Stimulated activated CD4-positive, alpha-beta T cell treated with anti-CD3 and anti-CD28 coated beads, Interleukin-12 subunit alpha, Interleukin-12 subunit beta, amount 100 ng/mL, for 4 hours (primary cell): Measurements from ENCODE around the gene LGALS3.

Experiments used
- DNase-seq: peaks from one replicate; pipeline ENCODE4 v3.0.0-alpha.2; 2020

Gene LGALS3

DNA sequence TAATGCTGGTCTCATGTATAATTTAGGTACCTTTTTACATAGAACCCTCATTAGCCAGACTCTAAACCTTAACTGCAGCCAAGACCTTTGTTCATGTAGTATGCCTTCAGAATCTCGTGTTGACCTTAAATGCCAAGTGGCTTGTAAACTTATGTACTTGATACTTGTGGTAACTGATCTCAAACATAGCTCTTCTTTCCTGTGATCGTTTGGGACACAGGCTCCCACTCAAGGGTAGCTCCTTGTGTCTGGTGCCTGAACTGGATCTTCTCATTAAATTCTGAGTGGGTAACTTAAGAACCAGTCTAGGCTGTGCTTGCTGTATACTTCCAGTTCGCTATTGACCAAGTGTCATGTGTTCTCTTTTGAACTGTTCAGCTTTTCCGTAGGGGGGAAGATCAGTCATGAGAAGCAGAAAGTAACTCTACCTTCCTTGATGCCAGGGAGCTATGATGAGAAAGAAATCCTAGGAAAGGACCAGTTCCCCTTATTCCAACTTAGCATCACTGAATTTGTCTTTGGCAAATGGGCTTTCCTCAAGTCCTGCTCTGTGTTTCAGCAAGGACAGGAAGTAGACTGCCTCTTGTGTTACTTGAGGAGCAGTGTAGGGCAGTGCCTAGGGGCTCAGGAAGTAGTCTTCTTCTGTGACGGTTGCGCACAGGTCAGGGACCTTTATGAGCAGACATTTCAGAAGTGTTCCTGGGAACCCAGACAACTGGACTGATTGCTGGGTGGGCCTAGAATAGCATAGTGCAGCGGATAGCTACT lies 2.5 kb downstream of the LGALS3 start:
- no peak for DNase-seq

- DNase-seq, result no peak
Measured at GRCh38 chr14:55133416-55133815, 4.4 kb downstream of the LGALS3 start.

GRCh38 chr14:55136241-55136640 lies 7.2 kb downstream of the LGALS3 start:
- DNase-seq, result no peak

DNA sequence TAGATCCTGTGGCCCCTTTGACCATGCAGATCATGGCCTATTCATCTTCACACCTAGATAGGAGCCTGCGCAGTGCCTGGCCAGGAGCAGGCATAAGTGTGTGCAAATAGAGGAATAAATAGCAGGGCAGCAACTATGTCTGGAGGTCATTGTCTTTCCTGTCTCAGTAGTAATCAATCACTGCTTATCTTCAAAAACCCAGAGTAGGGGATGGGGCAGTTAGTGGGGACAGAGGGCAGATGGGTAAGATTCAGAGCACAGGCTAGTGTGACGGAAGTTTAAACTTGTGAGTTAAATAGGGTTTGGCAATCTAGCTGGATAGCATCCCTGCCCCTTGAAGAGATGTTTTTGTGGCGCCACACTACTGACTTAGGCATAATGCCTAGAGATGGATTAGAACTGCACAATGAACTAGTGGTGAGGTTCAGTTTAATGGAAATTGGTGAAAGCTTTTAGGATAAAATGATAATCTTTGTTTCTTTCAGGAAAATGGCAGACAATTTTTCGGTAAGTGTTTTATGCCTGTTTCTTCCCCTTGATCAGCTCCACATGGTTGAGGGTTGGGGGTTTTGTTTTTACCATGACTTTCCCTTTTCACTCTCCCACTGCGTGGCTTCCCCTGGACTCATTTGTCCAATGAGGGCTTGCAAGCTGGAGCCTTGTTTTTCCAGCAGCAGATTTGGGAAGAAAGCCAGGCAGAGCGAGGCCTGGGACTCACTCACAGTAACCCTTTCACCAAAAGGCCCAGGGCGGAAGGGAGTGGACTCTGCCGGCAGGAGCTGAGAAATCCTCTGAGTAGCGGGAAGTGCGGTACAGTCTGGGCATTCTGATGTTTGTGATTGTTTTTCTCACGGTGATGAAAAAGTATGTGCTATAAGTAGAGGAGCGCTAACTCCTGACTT lies 8.1 kb downstream of the LGALS3 start:
- DNase-seq, result no peak

GRCh38 chr14:55138091-55138490 lies 9.0 kb downstream of the LGALS3 start:
- DNase-seq, result no peak

DNA sequence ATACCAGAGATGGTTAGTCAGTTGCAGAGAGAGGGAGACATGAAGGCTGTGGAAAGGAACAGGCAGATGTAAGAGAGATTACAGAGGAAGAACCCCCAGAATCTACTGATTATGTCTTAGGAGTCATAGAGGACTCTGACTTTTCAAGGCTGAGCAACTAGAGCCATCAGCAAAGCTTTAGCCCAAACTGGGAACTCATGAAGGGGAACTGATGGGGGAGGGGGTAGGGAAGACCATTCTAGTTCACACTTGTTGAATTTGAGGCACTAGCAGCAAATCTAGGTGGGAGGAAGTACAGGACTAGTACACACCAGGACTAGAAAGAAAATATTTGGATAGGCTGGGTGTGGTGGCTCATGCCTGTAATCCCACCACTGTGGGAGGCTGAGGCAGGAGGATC lies 10.1 kb downstream of the LGALS3 start:
- DNase-seq, result no peak

GRCh38 chr14:55139696-55140509 lies 10.9 kb downstream of the LGALS3 start:
- no peak for DNase-seq

DNA sequence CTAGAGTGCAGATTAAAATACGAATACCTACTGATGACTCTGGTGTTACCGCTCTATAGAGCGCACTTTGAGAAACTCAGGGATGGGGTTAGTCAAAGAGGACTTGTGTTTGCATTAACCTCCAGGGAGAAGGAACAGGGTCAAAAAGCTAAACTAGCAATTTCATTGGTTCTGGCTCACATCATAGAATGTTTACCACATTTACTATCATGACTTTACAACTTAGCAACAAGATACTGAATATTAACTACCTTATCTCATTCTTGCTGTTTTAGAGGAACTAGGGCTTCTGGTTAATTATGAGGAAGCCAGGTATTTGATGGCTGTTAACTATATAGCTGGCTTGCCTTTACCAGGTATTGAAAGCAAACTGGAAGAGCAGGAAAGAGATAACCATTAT lies 12.8 kb downstream of the LGALS3 start:
- no peak for DNase-seq

DNA sequence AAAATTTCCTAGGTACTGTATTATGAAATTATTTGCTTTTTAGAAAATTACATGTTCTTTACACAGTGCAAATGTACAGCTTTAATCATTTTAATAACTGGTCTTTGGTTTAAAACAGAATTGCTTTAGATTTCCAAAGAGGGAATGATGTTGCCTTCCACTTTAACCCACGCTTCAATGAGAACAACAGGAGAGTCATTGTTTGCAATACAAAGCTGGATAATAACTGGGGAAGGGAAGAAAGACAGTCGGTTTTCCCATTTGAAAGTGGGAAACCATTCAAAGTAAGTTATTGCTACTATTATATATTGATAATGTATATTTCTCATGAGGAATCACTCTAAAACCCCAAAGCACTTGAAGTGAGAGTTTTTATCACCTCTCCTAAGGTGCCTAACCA lies 13.4 kb downstream of the LGALS3 start:
- no peak for DNase-seq

DNA sequence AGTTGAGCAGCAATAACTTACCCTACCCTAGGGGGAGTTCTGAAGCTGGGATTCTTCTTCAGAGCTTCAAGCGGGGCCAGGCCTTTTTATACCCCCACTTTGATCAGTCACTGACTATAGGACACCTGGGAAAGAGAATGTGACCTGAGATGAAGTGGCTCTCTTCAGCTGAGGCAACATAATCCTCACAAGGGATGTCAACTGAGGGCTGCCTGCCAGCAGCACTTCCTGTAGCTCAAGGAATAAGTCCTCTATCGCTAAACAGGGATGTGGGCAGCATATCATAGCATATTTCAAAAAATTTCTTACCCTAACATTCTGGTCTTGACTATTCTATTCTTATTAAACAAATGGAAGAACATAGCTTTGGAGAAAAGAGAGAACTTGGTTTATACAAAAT lies 17.4 kb downstream of the LGALS3 start:
- DNase-seq, result no peak

GRCh38 chr14:55151601-55152000 lies 22.5 kb downstream of the LGALS3 start:
- DNase-seq, result no peak

GRCh38 chr14:55152052-55152753 lies 23.2 kb downstream of the LGALS3 start:
- DNase-seq, result no peak

- no peak for DNase-seq
Measured at GRCh38 chr14:55153951-55154350, 24.9 kb downstream of the LGALS3 start.

- no peak for DNase-seq
Measured at GRCh38 chr14:55157080-55157479, 28.0 kb downstream of the LGALS3 start.

GRCh38 chr14:55158412-55158811 lies 29.4 kb downstream of the LGALS3 start:
- DNase-seq, result no peak

- DNase-seq, result no peak
Measured at GRCh38 chr14:55160989-55161388, 31.9 kb downstream of the LGALS3 start.

- DNase-seq, result no peak
Measured at GRCh38 chr14:55170526-55170925, 41.5 kb downstream of the LGALS3 start.

GRCh38 chr14:55180006-55180405 lies 51.0 kb downstream of the LGALS3 start:
- DNase-seq, result no peak

GRCh38 chr14:55180434-55180833 lies 51.4 kb downstream of the LGALS3 start:
- DNase-seq, result no peak

GRCh38 chr14:55188686-55189295 lies 59.7 kb downstream of the LGALS3 start:
- no peak for DNase-seq

GRCh38 chr14:55190906-55191202 lies 61.8 kb downstream of the LGALS3 start:
- DNase-seq, result no peak
